Activated CD8-positive, alpha-beta memory T cell treated with anti-CD3 and anti-CD28 coated beads for 36 hours (primary cell): Measurements from ENCODE around the gene FAM83G. TPM values are rescaled to one million over a fixed set of nuclear protein-coding genes. Genes with fewer than 3 reads are reported as not detected.

Experiments used
- total RNA-seq, 2 experiments: library from RNA; stranded (reverse); gene quantifications; one replicate each; pipeline ENCODE4 v1.2.3, GENCODE V29; 2021

The FAM83G gene
- total RNA-seq, 2 experiments from 2014 or later, result 11.2 to 11.6 TPM

Other genes with a start within 250 kb of the FAM83G start
- 10 to 100 TPM; 40.7 to 43.2 TPM for gene TVP23B, start 223.6 kb downstream of the FAM83G start, total RNA-seq
- gene PRPSAP2, start 146.6 kb downstream of the FAM83G start, total RNA-seq, result 10 to 100 TPM; 60.0 to 60.3 TPM
- not detected for gene SLC5A10, start 52.6 kb downstream of the FAM83G start, total RNA-seq
- gene GRAP, start 42.2 kb upstream of the FAM83G start, total RNA-seq, result 1 to 10 TPM; 6.4 to 8.2 TPM
- gene GRAPL, start 122.8 kb upstream of the FAM83G start, total RNA-seq, result 1 to 10 TPM; 1.4 TPM
- gene EPN2, start 232.6 kb upstream of the FAM83G start, total RNA-seq, result 10 to 100 TPM; 10.2 to 11.5 TPM